Transverse colon (tissue), 4 donors: ENCODE measurements around the gene EPB41L4B. TPM values are rescaled to one million over a fixed set of nuclear protein-coding genes. Genes with fewer than 3 reads are reported as not detected.

Experiments
- DNase-seq: peaks from one replicate; pipeline ENCODE4 v3.0.0-alpha.2; 2019
- H3K27ac ChIP-seq, 4 donors: fragments of 200-600 bp; sonication (generic); 2 replicates each; pipeline ENCODE4 v1.5.1; 2016 to 2018; ENCODE audit warnings: inconsistent platforms in 4 of 4
- H3K27me3 ChIP-seq: fragments of 200-600 bp; sonication (generic); 2 replicates; pipeline ENCODE4 v1.5.1; 2017; ENCODE audit warnings: inconsistent platforms
- H3K36me3 ChIP-seq, 4 donors: fragments of 200-600 bp; sonication (generic); 2 replicates each; pipeline ENCODE4 v1.5.1; 2017 to 2019; ENCODE audit warnings: inconsistent platforms in 4 of 4
- H3K4me1 ChIP-seq, 4 donors: fragments of 200-600 bp; sonication (generic); 2 replicates each; pipeline ENCODE4 v1.5.1; 2017 to 2020; ENCODE audit warnings: inconsistent platforms in 4 of 4
- H3K4me3 ChIP-seq, 4 donors: fragments of 200-600 bp; sonication (generic); 1 replicate in 1 of 4; 2 replicates in 3 of 4; pipeline versions ENCODE4 v1.5.1 to v1.6.1; 2017 to 2019; ENCODE audit warnings: inconsistent platforms in 4 of 4
- H3K9me3 ChIP-seq, 2 donors: fragments of 200-600 bp; sonication (generic); 2 replicates each; pipeline ENCODE4 v1.5.1; 2017 to 2019; ENCODE audit warnings: inconsistent platforms in 2 of 2
- CTCF ChIP-seq, 5 experiments: fragments of 200-600 bp in 3 of 5; fragments of 450-650 bp in 2 of 5; sonication (generic) in 3 of 5; IDR thresholded peaks; 1 replicate in 2 of 5; 2 replicates in 3 of 5; pipeline ENCODE4 v1.5.1; 2016 to 2017; ENCODE audit warnings: antibody characterized with exemption in 5 of 5, inconsistent platforms in 3 of 5, mild to moderate bottlenecking in 2 of 5, moderate library complexity in 1 of 5
- EP300 ChIP-seq: sonication (generic); formaldehyde crosslinking; IDR thresholded peaks from one replicate; pipeline ENCODE4 v1.6.1; 2017; ENCODE audit warnings: antibody characterized with exemption, low read depth
- POLR2A ChIP-seq: fragments of 450-650 bp; IDR thresholded peaks from one replicate; pipeline ENCODE4 v1.6.1; 2016; ENCODE audit warnings: antibody characterized with exemption, mild to moderate bottlenecking, moderate library complexity
- POLR2AphosphoS5 ChIP-seq, 3 donors: sonication (generic); formaldehyde crosslinking; IDR thresholded peaks; one replicate each; pipeline ENCODE4 v1.6.1; 2016; ENCODE audit warnings: antibody characterized with exemption in 3 of 3
- WGBS, 2 donors: methylation state at CpG; one replicate each; pipeline ENCODE4 v1.1.5; 2018; ENCODE audit warnings: low coverage in 1 of 2; 5-methylcytosine and 5-hydroxymethylcytosine counted together
- in situ Hi-C, 4 donors: fragments of 200-750 bp; cut with MboI; loops; one replicate each; pipeline versions ENCODE4 v1.15.0 to v1.15.1; 2017; ENCODE audit warnings: low sequenced_read_pairs in 3 of 4, low pct_ligation_motif_present in 1 of 4, low pct_unique_long_range_greater_than_20kb in 1 of 4
- intact Hi-C: fragments of 100-400 bp; cut with DNase I; formaldehyde crosslinking; loops from one replicate; pipeline ENCODE4 v1.15.1; 2023; ENCODE audit warnings: low total_unique reads
- total RNA-seq, 4 donors: library from RNA; depleted of rRNA; stranded (reverse); fragments of >200 nt; gene quantifications; one replicate each; pipeline ENCODE4 v1.1.0, GENCODE V29; 2016

EPB41L4B gene
- total RNA-seq, 4 donors from 2014 or later: 76.8 to 159 (median 110) TPM

- H3K4me1 ChIP-seq: no peaks in the 10 kb centered on the region
Measured at GRCh38 chr9:109213285-109214121, 107.4 kb downstream of the EPB41L4B start.

GRCh38 chr9:109212768-109213167 lies 108.1 kb downstream of the EPB41L4B start:
- H3K9me3 ChIP-seq: no peaks in the 10 kb centered on the region
- intact Hi-C loops: no loop called here
- H3K4me3 ChIP-seq: no peak overlapping the region
- DNase-seq: no peak
- H3K4me1 ChIP-seq: no peaks in the 10 kb centered on the region
- in situ Hi-C loops: no loop called here
- H3K27ac ChIP-seq: no peak overlapping the region
- no peaks in the 10 kb centered on the region for H3K27me3 ChIP-seq
- TF ChIP-seq POLR2A (no peak), EP300 (no peak), CTCF (IDR thresholded peaks at IDR 0.05) (no peak), POLR2AphosphoS5 (IDR thresholded peaks at IDR 0.05) (no peak)
- 51 to 69% methylated on average over 4 of the region's 4 CpGs for WGBS, 2 donors
- H3K36me3 ChIP-seq: no peaks in the 10 kb centered on the region

More at GRCh38 chr9:109213285-109214121, 107.4 kb downstream of the EPB41L4B start:
- in situ Hi-C loops: no loop called here
- Histone ChIP-seq H3K27ac (no peak overlapping the region), H3K27me3 (no peaks in the 10 kb centered on the region), H3K9me3 (no peaks in the 10 kb centered on the region), H3K36me3 (no peaks in the 10 kb centered on the region), H3K4me3 (no peak overlapping the region)
- TF ChIP-seq CTCF (IDR thresholded peaks at IDR 0.05): no peak
- no peak for TF ChIP-seq POLR2A
- no peak for TF ChIP-seq POLR2AphosphoS5 (IDR thresholded peaks at IDR 0.05)
- no peak for TF ChIP-seq EP300
- WGBS, 2 donors: 68 to 100% methylated on average over 2 to 11 of the region's 11 CpGs
- no peak for DNase-seq
- intact Hi-C loops: no loop called here

- no peaks in the 10 kb centered on the region for H3K4me1 ChIP-seq
- H3K4me3 ChIP-seq: no peak overlapping the region
- intact Hi-C loops (no loop called here), in situ Hi-C loops (no loop called here)
- H3K27me3 ChIP-seq: no peaks in the 10 kb centered on the region
- 100% methylated on average over 2 of the region's 2 CpGs; no CpG with 5 or more reads in 1 of the 2 donors for WGBS, 2 donors
- no peak overlapping the region for H3K27ac ChIP-seq
- H3K36me3 ChIP-seq: no peaks in the 10 kb centered on the region
- H3K9me3 ChIP-seq: no peaks in the 10 kb centered on the region
- TF ChIP-seq EP300: no peak
- TF ChIP-seq POLR2A: no peak
- no peak for TF ChIP-seq CTCF (IDR thresholded peaks at IDR 0.05)
- no peak for TF ChIP-seq POLR2AphosphoS5 (IDR thresholded peaks at IDR 0.05)
- DNase-seq: no peak
Measured at GRCh38 chr9:109206670-109207069, 114.2 kb downstream of the EPB41L4B start.

- in situ Hi-C loops: no loop called here
Measured at GRCh38 chr9:109205526-109205925, 115.3 kb downstream of the EPB41L4B start.

More at GRCh38 chr9:109205526-109205925, 115.3 kb downstream of the EPB41L4B start:
- no peak for DNase-seq
- no peaks in the 10 kb centered on the region for H3K36me3 ChIP-seq
- H3K27me3 ChIP-seq: no peaks in the 10 kb centered on the region
- H3K4me3 ChIP-seq: no peak overlapping the region
- TF ChIP-seq EP300 (no peak), CTCF (IDR thresholded peaks at IDR 0.05) (no peak), POLR2AphosphoS5 (IDR thresholded peaks at IDR 0.05) (no peak), POLR2A (no peak)
- no peak overlapping the region for H3K27ac ChIP-seq
- intact Hi-C loops: no loop called here
- 60% methylated on average over 1 of the region's 1 CpG; no CpG with 5 or more reads in 1 of the 2 donors for WGBS, 2 donors
- H3K4me1 ChIP-seq: no peaks in the 10 kb centered on the region
- H3K9me3 ChIP-seq: no peaks in the 10 kb centered on the region
